ENCODE data around the gene DRG1.

The DRG1 gene

DNA sequence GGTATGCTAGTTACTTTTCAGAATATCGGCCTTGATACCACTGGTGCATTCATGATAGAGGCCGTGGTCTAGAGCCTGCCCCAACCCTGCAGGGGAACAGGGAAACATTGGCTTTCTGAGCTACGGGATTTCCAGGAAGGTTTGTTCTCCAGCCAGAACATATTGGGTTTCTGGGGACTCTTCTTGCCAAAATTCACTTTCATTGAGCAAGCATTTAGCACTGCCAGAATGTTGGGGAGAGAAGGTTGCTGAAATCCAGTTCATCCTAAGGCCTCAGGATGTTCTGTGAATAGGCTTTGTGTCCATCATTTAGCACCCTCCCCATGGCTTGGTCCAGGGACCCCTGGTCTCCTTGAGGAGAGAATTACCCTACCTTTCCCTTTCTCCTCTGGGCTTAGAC, 36.7 kb downstream of the DRG1 start:
- TF ChIP-seq SIN3A (IDR thresholded peaks at IDR 0.05; ENCODE audit: borderline replicate concordance, insufficient read depth, low read length) (no peak), REST (IDR thresholded peaks at IDR 0.05; ENCODE audit: insufficient read depth in 1 of 2, low read depth in 2 of 2, low read length in 2 of 2) (no peak), TAF1 (IDR thresholded peaks at IDR 0.05; ENCODE audit: borderline replicate concordance, insufficient read depth, low read length) (no peak), FOXP2 (optimal IDR thresholded peaks at IDR 0.05; ENCODE audit: borderline replicate concordance, extremely low read depth, extremely low read length, insufficient read depth) (no peak), POLR2AphosphoS5 (IDR thresholded peaks at IDR 0.05; ENCODE audit: low read depth, low read length) (0 out of 2 replicates have a peak, but pooled peaks have one; percentile 15)

DNA sequence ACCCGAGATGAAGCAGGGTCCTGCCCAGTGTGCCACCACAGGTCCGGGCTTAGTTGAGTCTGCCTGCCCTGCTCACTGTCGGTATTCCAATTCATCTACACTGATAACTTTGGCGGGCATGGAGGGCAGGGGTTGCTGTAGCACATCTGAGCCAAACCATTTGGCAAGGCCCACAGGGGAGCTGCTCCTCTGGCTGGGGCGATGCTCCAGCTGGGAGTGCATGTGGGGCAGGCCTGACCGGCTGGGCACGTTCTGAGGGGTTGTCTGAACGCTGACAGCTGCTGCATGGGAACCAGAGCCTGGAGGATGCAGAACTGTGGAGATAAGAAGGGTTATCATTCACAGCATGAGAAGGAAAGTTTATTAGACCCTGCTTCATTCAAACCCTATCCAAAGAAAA, 40.4 kb downstream of the DRG1 start:
- TF ChIP-seq TAF1 (IDR thresholded peaks at IDR 0.05; ENCODE audit: borderline replicate concordance, insufficient read depth, low read length), result no peak
- no peak for TF ChIP-seq REST (IDR thresholded peaks at IDR 0.05; ENCODE audit: insufficient read depth in 1 of 2, low read depth in 2 of 2, low read length in 2 of 2)
- TF ChIP-seq FOXP2 (optimal IDR thresholded peaks at IDR 0.05; ENCODE audit: borderline replicate concordance, extremely low read depth, extremely low read length, insufficient read depth), result no peak
- TF ChIP-seq SIN3A (IDR thresholded peaks at IDR 0.05; ENCODE audit: borderline replicate concordance, insufficient read depth, low read length), result no peak
- no peak for TF ChIP-seq POLR2AphosphoS5 (IDR thresholded peaks at IDR 0.05; ENCODE audit: low read depth, low read length)

GRCh38 chr22:31440681-31441080, 41.3 kb downstream of the DRG1 start:
- TF ChIP-seq REST (IDR thresholded peaks at IDR 0.05; ENCODE audit: insufficient read depth in 1 of 2, low read depth in 2 of 2, low read length in 2 of 2) (no peak), SIN3A (IDR thresholded peaks at IDR 0.05; ENCODE audit: borderline replicate concordance, insufficient read depth, low read length) (no peak), FOXP2 (optimal IDR thresholded peaks at IDR 0.05; ENCODE audit: borderline replicate concordance, extremely low read depth, extremely low read length, insufficient read depth) (no peak), POLR2AphosphoS5 (IDR thresholded peaks at IDR 0.05; ENCODE audit: low read depth, low read length) (no peak), TAF1 (IDR thresholded peaks at IDR 0.05; ENCODE audit: borderline replicate concordance, insufficient read depth, low read length) (no peak)

DNA sequence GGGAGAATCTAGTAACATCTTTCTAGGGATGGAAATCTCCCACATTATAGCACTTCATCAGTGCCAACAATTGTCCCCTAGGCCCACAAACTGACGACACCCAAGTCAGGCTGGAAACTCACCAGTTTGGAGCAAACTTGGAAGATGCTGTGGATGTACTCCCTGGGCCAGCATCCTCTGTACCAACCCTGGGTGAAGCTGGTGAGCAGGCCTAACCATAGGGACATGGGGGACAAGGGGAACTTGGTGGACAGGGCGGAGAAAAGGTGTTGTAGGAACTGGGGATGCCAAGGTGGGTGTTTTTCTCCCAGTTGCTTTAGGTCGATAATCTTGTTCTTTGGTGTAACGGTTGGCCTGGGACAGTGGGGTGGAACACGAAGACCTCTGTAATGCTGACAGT, 42.2 kb downstream of the DRG1 start:
- TF ChIP-seq REST (IDR thresholded peaks at IDR 0.05; ENCODE audit: insufficient read depth in 1 of 2, low read depth in 2 of 2, low read length in 2 of 2), result no peak
- no peak for TF ChIP-seq SIN3A (IDR thresholded peaks at IDR 0.05; ENCODE audit: borderline replicate concordance, insufficient read depth, low read length)

GRCh38 chr22:31442768-31443489, 43.5 kb downstream of the DRG1 start:
- no peak for TF ChIP-seq SIN3A (IDR thresholded peaks at IDR 0.05; ENCODE audit: borderline replicate concordance, insufficient read depth, low read length)
- TF ChIP-seq POLR2AphosphoS5 (IDR thresholded peaks at IDR 0.05; ENCODE audit: low read depth, low read length), result no peak

All from PFSK-1 (cell line).